Activated naive CD4-positive, alpha-beta T cell treated with anti-CD3 and anti-CD28 coated beads, Interleukin-2, amount 10 ng/mL, durations not matched to agents 7 days and 5 days (primary cell): Measurements from ENCODE around the gene CEP250.
A peak's percentile ranks its signal among the peaks of the same experiment; 100 is the strongest.

ENCODE experiments used
- CTCF ChIA-PET: fragments of 350-600 bp; sonication (Branson Sonifier 250); formaldehyde crosslinking; loops from one replicate; lab custom pipeline; 2021; ENCODE audit warnings: antibody characterized with exemption; lab: Charles Lee
- DNase-seq: peaks from one replicate; pipeline ENCODE4 v3.0.0-alpha.2; 2020
- H3K27ac Mint-ChIP-seq: one replicate; pipeline ENCODE4 v1.8.0; 2021; ENCODE audit warnings: mild to moderate bottlenecking, moderate library complexity, mixed read lengths
- H3K27me3 Mint-ChIP-seq: one replicate; pipeline ENCODE4 v1.8.0; 2021; ENCODE audit warnings: mild to moderate bottlenecking, mixed read lengths
- H3K36me3 Mint-ChIP-seq: one replicate; pipeline ENCODE4 v1.8.0; 2021; ENCODE audit warnings: mixed read lengths
- H3K4me1 Mint-ChIP-seq: one replicate; pipeline ENCODE4 v1.8.0; 2021; ENCODE audit warnings: mixed read lengths
- H3K4me3 Mint-ChIP-seq: one replicate; pipeline ENCODE4 v1.8.0; 2021; ENCODE audit warnings: mild to moderate bottlenecking, moderate library complexity, mixed read lengths
- H3K9me3 Mint-ChIP-seq: one replicate; pipeline ENCODE4 v1.8.0; 2021; ENCODE audit warnings: mixed read lengths

CEP250 gene, protein sequence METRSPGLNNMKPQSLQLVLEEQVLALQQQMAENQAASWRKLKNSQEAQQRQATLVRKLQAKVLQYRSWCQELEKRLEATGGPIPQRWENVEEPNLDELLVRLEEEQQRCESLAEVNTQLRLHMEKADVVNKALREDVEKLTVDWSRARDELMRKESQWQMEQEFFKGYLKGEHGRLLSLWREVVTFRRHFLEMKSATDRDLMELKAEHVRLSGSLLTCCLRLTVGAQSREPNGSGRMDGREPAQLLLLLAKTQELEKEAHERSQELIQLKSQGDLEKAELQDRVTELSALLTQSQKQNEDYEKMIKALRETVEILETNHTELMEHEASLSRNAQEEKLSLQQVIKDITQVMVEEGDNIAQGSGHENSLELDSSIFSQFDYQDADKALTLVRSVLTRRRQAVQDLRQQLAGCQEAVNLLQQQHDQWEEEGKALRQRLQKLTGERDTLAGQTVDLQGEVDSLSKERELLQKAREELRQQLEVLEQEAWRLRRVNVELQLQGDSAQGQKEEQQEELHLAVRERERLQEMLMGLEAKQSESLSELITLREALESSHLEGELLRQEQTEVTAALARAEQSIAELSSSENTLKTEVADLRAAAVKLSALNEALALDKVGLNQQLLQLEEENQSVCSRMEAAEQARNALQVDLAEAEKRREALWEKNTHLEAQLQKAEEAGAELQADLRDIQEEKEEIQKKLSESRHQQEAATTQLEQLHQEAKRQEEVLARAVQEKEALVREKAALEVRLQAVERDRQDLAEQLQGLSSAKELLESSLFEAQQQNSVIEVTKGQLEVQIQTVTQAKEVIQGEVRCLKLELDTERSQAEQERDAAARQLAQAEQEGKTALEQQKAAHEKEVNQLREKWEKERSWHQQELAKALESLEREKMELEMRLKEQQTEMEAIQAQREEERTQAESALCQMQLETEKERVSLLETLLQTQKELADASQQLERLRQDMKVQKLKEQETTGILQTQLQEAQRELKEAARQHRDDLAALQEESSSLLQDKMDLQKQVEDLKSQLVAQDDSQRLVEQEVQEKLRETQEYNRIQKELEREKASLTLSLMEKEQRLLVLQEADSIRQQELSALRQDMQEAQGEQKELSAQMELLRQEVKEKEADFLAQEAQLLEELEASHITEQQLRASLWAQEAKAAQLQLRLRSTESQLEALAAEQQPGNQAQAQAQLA (N-terminal part only)

DNA sequence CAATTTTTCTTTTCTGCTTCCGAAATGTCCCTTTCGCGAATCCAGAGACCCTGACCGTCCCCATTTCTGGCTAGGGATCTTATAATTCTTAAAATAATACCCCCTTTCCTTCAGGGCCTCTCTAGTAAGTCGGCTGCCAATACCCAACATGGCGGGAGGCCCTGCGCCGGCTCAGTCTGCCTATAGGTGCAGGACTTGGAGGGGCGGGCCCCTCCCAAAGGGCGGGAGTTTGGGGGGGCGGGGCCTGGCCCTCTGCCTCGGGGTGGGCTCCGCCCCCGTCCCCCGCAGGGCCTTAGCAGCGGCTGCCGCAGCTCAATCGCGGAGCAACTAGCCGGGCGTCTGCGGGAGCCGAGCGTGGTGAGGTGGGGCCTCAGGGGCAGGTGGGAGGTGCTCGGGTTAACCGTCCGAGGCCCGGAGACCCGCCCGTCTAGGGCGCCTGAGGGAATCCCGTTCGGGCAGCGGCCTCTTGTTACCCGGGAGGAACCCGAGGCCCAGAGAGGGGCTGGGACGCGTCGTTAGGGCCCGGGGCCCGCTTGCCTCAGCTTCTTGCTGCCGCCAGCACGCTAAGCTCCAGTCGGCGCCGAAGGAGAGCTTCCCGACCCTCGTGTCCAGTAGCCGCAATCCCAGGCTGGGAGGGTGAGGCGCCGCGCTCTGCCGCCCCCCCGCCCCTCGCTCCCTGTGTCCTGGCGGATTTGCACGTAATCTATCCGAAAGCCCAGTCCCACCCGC lies at the start of gene CEP250:
TSS of gene CEP250 (plus strand) at position 718 of the 729 bp plus-strand sequence. CDS start 6,770 bp downstream, outside the sequence.
- peak; percentile 95 for DNase-seq
- Mint-ChIP-seq H3K27ac (peak within 1 kb of the TSS; percentile 96), H3K27me3 (no peaks in the 10 kb centered on the region), H3K36me3 (no peaks in the 10 kb centered on the region), H3K4me3 (peak within 1 kb of the TSS; percentile 91), H3K9me3 (no peaks in the 10 kb centered on the region), H3K4me1 (peaks cover 28% of the 10 kb centered on the region)
- CTCF ChIA-PET, result interaction anchor here (0.8 to 3.5 kb wide), 8 partner anchors 9 to 492 kb away, joined by 3 to 15 read pairs (median 5); partner anchors contain the start of gene GDF5

DNA sequence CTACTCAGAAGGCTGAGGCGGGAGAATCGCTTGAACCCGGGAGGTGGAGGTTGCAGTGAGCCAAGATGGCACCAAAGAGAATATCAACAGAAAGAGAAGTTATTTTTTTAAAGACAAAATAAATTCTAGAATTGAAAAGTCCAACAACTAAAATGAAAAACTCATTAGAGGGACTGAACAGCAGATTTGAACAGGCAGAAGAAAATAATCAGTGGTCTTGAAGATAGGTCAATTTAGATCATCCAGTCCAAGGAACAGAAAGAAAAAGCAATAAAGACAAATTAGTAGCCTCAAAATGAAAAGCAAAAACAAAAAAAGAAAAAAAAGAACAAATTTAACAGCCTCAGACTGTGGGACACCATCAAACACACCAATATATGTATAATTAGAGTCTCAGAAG lies 49.6 kb upstream of the CEP250 start:
- Mint-ChIP-seq H3K4me3 (no peak overlapping the region), H3K36me3 (peaks cover 46% of the 10 kb centered on the region), H3K27me3 (no peaks in the 10 kb centered on the region), H3K27ac (no peak overlapping the region), H3K4me1 (peaks cover 31% of the 10 kb centered on the region), H3K9me3 (peaks cover 6% of the 10 kb centered on the region)
- DNase-seq, result no peak
- CTCF ChIA-PET, result interaction anchor here (1.0 kb wide), 1 partner anchor 102 kb away, joined by 3 read pairs; no protein-coding TSS in a partner anchor

DNA sequence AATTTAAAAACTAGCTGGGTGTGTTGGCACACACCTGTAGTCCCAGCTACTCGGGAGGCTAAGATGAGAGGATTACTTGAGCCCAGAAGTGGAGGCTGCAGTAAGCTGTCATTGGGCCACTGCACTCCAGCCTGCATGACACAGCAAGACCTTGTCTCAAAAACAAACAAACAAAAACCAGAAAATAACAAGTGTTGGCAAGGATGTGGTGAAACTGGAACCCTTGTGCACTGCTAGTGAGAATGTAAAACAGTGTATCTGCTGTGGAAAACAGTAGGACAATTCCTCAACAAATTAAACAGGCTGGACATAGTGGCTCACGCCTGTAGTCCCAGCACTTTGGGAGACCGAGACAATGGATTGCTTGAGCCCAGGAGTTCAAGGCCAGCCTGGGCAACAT lies 47.1 kb upstream of the CEP250 start:
- Mint-ChIP-seq H3K36me3 (peaks cover 51% of the 10 kb centered on the region), H3K9me3 (peaks cover 6% of the 10 kb centered on the region), H3K27ac (no peak overlapping the region), H3K4me1 (peaks cover 39% of the 10 kb centered on the region), H3K4me3 (no peak overlapping the region), H3K27me3 (peaks cover 4% of the 10 kb centered on the region)
- CTCF ChIA-PET, result no interaction called here
- no peak for DNase-seq

DNA sequence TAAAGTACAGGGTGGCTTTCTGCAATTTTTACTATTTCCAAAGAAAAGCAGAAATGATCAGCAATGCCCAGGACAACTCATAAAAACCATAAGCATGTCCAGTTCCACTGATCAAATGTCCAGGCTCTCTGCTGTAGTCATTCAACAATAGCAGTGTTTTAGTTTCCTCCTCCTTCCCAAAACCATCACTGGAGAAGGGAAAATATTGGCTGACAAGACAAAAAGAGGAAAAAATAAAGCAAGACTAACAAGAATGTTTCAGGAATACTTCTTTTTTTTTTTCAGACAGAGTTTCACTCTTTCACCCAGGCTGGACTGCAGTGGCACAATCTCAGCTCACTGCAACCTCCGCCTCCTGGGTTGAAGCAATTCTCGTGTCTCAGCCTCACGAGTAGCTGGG lies 45.9 kb upstream of the CEP250 start:
- H3K27me3 Mint-ChIP-seq, result peaks cover 6% of the 10 kb centered on the region
- CTCF ChIA-PET, result no interaction called here
- no peak overlapping the region for H3K4me3 Mint-ChIP-seq
- DNase-seq, result no peak
- H3K27ac Mint-ChIP-seq, result no peak overlapping the region
- H3K4me1 Mint-ChIP-seq, result peaks cover 32% of the 10 kb centered on the region
- peaks cover 6% of the 10 kb centered on the region for H3K9me3 Mint-ChIP-seq
- peaks cover 47% of the 10 kb centered on the region for H3K36me3 Mint-ChIP-seq

DNA sequence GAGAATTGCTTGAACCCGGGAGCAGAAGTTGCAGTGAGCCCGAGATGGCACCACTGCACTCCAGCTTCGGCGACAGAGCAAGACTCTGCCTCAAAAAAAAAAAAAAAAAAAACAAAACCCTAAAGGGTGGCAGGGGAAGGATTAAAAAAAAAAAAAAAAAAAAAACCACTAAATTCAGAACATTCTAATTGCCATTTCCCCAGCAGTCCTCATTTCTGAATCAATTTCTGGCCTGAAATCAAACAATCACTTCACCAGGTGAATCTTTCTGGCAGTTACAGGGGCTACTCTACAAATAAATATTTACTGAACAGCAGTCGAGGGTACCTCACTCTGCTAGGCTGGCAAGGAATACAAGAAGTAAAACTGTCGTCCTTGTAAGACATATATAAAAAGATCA lies 44.8 kb upstream of the CEP250 start:
- CTCF ChIA-PET, result interaction anchor here (0.6 to 0.8 kb wide), 2 partner anchors 28 to 80 kb away, joined by 3 read pairs; no protein-coding TSS in a partner anchor
- Mint-ChIP-seq H3K27ac (peak overlapping the region; percentile 92), H3K9me3 (peaks cover 6% of the 10 kb centered on the region), H3K27me3 (peaks cover 7% of the 10 kb centered on the region), H3K36me3 (peaks cover 39% of the 10 kb centered on the region), H3K4me1 (peaks cover 22% of the 10 kb centered on the region), H3K4me3 (peak overlapping the region; percentile 99)
- DNase-seq, result no peak

DNA sequence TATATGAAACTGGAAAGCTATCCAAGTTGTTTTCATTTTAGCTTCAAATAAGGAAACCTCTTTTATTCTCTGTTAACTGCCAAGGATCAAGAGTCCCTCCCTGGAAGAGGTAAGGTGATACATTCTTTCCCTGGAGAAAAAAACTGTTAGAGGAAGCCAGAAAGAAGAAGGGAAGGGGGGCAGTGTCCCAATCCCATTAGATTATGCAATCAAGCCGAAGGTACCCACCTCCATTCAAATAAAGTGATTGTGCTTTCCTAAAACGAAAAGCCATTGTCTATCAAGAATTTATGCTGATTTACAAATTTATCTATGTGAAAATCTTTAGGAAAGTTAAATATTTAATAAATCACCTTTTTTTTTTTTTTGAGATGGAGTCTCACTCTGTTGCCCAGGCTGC lies 34.1 kb upstream of the CEP250 start:
- no peaks in the 10 kb centered on the region for H3K4me1 Mint-ChIP-seq
- CTCF ChIA-PET, result no interaction called here
- peaks cover 28% of the 10 kb centered on the region for H3K27me3 Mint-ChIP-seq
- no peaks in the 10 kb centered on the region for H3K9me3 Mint-ChIP-seq
- no peak for DNase-seq
- H3K4me3 Mint-ChIP-seq, result no peak overlapping the region
- H3K27ac Mint-ChIP-seq, result no peak overlapping the region
- no peaks in the 10 kb centered on the region for H3K36me3 Mint-ChIP-seq

DNA sequence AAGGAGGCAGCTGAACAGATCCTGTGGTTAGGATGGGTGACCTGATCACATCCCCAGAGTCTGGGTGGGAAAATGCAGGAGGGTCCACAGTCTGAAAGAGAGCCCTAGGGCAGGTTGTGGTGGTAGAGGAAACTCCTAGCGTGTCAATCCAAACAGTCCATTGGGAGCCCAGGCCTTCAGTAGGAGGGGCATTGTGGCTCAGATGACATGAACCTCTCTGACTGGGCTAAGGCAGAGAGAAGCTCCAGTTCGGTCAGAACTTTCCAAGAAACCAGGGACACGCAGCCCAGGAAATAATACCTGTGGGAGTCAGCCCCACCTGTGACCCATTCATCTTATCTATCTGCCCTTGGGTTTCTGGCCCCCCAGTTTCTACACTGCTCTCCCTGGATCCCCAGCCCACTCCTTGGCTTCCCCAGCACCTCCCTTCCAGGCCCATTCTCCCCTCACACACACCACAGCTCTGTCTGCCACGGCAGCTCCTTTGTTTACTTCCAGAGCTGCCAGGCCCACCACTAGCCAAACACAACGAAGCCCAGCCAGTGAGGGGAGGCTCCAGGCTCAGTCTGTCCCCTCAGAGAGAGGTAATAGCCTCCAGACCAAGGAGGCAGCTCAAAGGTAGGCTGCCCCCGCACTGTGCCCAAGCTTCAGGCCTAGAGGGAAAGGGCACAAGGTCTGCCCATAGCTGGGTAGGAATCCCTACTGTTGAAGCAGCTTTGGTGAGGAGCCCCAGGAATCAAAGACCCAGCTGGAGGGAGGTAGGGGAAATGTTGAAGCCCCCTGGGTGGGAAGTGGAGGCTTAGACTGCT lies 23.6 kb upstream of the CEP250 start:
- Mint-ChIP-seq H3K27ac (no peak overlapping the region), H3K9me3 (no peaks in the 10 kb centered on the region), H3K27me3 (peaks cover 28% of the 10 kb centered on the region), H3K4me3 (no peak overlapping the region), H3K4me1 (peaks cover 2% of the 10 kb centered on the region), H3K36me3 (no peaks in the 10 kb centered on the region)
- CTCF ChIA-PET, result interaction anchor here (0.5 to 2.4 kb wide), 6 partner anchors 10 to 193 kb away, joined by 3 to 9 read pairs (median 4); no protein-coding TSS in a partner anchor
- no peak for DNase-seq

DNA sequence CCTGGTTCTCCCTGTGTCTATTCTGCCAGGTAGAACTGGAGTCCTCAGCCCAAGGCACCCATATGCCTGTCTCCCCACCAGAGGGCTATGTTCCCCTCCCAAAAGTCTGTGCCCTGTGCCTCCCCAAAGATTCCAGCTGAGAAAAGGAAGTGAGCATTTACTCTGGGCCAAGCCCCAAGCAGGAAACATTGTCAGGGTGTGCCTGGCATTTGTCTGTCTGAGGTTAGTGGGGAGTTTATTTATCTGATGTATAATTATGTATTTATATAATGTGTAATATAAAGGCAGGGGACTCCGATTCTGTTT lies 23.0 kb upstream of the CEP250 start:
- no peaks in the 10 kb centered on the region for H3K36me3 Mint-ChIP-seq
- no peak for DNase-seq
- no peak overlapping the region for H3K4me3 Mint-ChIP-seq
- CTCF ChIA-PET, result interaction anchor here (0.5 to 2.4 kb wide), 3 partner anchors 9 to 127 kb away, joined by 3 to 9 read pairs (median 4); no protein-coding TSS in a partner anchor
- no peak overlapping the region for H3K27ac Mint-ChIP-seq
- no peaks in the 10 kb centered on the region for H3K9me3 Mint-ChIP-seq
- H3K27me3 Mint-ChIP-seq, result peaks cover 32% of the 10 kb centered on the region
- H3K4me1 Mint-ChIP-seq, result peaks cover 2% of the 10 kb centered on the region

DNA sequence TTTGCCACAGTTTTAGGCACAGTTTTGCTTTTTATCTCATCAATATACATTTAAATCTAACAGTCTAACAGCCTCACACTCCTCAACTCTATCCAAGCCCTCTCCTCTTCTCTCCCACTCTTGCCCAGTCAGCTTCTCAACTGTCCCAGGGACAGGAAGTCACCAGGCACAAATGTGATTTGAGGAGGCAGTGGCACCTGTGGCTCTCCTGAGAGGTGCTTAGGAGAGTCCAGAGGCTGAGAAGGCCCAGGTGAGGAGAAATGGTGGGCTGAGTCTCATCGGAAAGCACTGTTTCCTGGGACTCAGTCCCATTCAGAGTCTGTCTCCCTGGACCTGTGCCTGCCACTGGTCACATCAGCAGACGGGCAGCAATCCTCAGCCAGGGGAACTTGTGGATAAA lies 22.1 kb upstream of the CEP250 start:
- CTCF ChIA-PET, result interaction anchor here (2.4 kb wide), 1 partner anchor 128 kb away, joined by 9 read pairs; no protein-coding TSS in a partner anchor
- Mint-ChIP-seq H3K27me3 (peaks cover 28% of the 10 kb centered on the region), H3K9me3 (no peaks in the 10 kb centered on the region), H3K36me3 (no peaks in the 10 kb centered on the region), H3K4me3 (no peak overlapping the region), H3K4me1 (peaks cover 2% of the 10 kb centered on the region), H3K27ac (no peak overlapping the region)
- no peak for DNase-seq

DNA sequence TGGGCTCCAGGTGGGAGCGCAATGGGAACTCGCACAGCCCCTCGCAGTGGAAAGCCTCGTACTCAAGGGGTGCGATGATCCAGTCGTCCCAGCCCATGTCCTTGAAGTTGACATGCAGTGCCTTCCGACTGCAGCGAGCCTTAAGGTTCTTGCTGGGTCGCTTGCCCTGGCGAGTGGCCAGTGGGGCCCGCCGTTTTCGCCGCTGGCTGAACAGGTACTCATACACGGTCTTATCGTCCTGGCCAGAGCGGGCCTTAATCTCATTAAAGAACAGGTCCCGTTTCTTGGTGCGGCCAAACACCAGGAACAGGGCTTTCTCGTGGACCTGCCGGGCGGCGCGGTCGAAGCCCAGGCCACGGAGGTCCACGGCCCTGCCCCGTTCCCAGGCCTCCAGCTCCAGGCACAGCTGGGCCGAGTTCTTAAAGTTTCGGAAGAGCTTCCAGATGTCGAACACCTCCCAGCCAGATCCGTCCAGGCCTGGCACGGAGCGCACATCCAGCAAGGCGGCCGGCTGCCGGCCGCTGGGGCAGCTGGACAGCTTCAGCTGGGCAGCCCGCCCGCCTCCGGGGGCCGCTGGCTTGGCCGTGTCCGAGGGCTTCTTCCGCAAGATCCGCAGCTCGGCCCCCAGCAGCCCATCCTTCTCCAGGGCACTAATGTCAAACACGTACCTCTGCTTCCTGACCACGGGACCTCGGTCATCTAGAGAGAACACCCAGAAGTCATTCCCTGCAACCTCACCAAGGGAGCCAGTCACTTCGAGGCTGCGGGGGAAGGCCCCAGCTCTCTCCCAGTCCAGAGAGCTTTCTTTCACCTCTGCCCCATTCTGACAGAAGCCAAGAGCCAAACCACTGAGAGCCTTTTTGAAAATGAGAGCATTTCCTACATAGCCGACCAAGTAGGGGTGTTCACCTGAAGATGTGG lies 21.1 kb upstream of the CEP250 start:
- no peaks in the 10 kb centered on the region for H3K36me3 Mint-ChIP-seq
- CTCF ChIA-PET, result interaction anchor here (0.6 to 9.6 kb wide), 3 partner anchors 20 to 130 kb away, joined by 3 to 101 read pairs (median 3); no protein-coding TSS in a partner anchor
- no peaks in the 10 kb centered on the region for H3K9me3 Mint-ChIP-seq
- no peak overlapping the region for H3K4me3 Mint-ChIP-seq
- no peak overlapping the region for H3K27ac Mint-ChIP-seq
- H3K27me3 Mint-ChIP-seq, result peaks cover 32% of the 10 kb centered on the region
- no peak for DNase-seq
- H3K4me1 Mint-ChIP-seq, result peaks cover 2% of the 10 kb centered on the region

DNA sequence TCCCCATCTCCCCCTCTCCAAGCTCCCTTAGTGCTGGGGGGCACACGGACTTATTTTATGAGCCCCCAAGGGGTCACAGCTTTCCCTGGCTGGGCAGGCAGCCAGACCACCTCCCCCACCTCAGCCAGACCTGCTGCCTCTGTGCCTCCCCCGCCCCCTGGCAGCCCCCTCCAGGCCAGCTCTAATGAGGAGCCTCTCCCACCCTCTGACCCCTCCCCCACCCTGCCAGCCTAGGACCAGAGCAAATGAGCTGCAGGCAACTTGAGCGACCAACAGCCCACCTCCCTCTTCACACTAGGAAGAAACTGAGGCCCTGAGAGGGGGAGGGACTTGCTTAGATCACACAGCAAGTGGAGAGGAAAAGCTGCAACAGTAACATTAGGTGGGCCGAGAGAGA lies 19.2 kb upstream of the CEP250 start:
- H3K27ac Mint-ChIP-seq, result no peak overlapping the region
- CTCF ChIA-PET, result interaction anchor here (1.5 to 9.6 kb wide), 3 partner anchors 9 to 131 kb away, joined by 3 to 101 read pairs (median 7); no protein-coding TSS in a partner anchor

DNA sequence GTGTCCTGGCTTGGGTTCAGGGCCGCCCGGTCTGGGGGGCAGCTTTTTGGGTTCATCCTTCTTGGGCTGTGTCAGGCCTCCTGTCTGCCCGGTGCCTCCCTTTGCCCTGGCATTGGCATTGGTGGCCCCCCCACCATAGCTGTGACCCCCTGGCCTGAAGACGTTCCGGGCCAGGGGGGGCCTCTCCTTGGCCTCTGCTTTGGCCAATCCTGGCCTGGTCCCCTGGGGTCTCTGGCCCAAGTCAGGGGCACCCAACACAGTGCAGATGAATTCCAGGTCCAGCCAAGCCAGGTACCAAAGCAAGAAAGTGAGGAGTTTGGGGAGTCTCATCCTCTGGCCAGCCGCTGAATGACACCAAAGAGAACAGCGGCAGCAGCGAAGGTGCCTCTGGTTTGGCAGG lies 17.8 kb upstream of the CEP250 start:
- Mint-ChIP-seq H3K36me3 (no peaks in the 10 kb centered on the region), H3K27ac (no peak overlapping the region), H3K4me3 (no peak overlapping the region), H3K27me3 (peaks cover 35% of the 10 kb centered on the region), H3K9me3 (no peaks in the 10 kb centered on the region), H3K4me1 (peaks cover 3% of the 10 kb centered on the region)
- CTCF ChIA-PET, result interaction anchor here (9.6 kb wide), 1 partner anchor 133 kb away, joined by 101 read pairs; no protein-coding TSS in a partner anchor
- no peak for DNase-seq

More for the DNA sequence above, 19.2 kb upstream of the CEP250 start:
- no peak for DNase-seq
- Mint-ChIP-seq H3K9me3 (no peaks in the 10 kb centered on the region), H3K36me3 (no peaks in the 10 kb centered on the region), H3K4me1 (peaks cover 4% of the 10 kb centered on the region), H3K27me3 (peaks cover 35% of the 10 kb centered on the region), H3K4me3 (no peak overlapping the region)
